Measurements from ENCODE around the gene TMEM184A.
"Not testable (repeated sequence)": the region's sequence is repeated elsewhere in the genome, so short reads cannot be mapped to it uniquely, and the experiment has no call there.

The TMEM184A gene

GRCh38 chr7:1588978-1589377, 33.0 kb upstream of the TMEM184A start:
- no peak for DNase-seq

GRCh38 chr7:1587738-1588137, 31.7 kb upstream of the TMEM184A start:
- no peak for DNase-seq

GRCh38 chr7:1586827-1587705, 31.1 kb upstream of the TMEM184A start:
- no peak for DNase-seq

- no peak for DNase-seq
Measured at GRCh38 chr7:1586126-1586826, 30.3 kb upstream of the TMEM184A start.

- DNase-seq = no peak
Measured at GRCh38 chr7:1585142-1585981, 29.4 kb upstream of the TMEM184A start.

- DNase-seq = no peak
Measured at GRCh38 chr7:1584700-1585099, 28.7 kb upstream of the TMEM184A start.

GRCh38 chr7:1583241-1583930, 27.4 kb upstream of the TMEM184A start:
- DNase-seq = not testable (repeated sequence)

GRCh38 chr7:1580422-1581030, 24.5 kb upstream of the TMEM184A start:
- DNase-seq = no peak

GRCh38 chr7:1579481-1580421, 23.7 kb upstream of the TMEM184A start:
- DNase-seq = peak; percentile 23 to 62 (median 50)

GRCh38 chr7:1578513-1578912, 22.5 kb upstream of the TMEM184A start:
- no peak for DNase-seq

GRCh38 chr7:1576521-1577253, 20.7 kb upstream of the TMEM184A start:
- no peak for DNase-seq

- DNase-seq = no peak
Measured at GRCh38 chr7:1575809-1576208, 19.8 kb upstream of the TMEM184A start.

GRCh38 chr7:1572111-1572822, 16.3 kb upstream of the TMEM184A start:
- no peak for DNase-seq

- peak; percentile 70 to 86 (median 72) for DNase-seq
Measured at GRCh38 chr7:1569833-1570632, 14.0 kb upstream of the TMEM184A start, which contains the start of gene PSMG3. Gene PSMG3 (minus strand): TSS chr7:1570032. CDS start chr7:1569339, 693 bp downstream.

GRCh38 chr7:1569440-1569832, 13.4 kb upstream of the TMEM184A start:
- DNase-seq = no peak

- DNase-seq = no peak
Measured at GRCh38 chr7:1569016-1569415, 13.0 kb upstream of the TMEM184A start.

- no peak for DNase-seq
Measured at GRCh38 chr7:1567896-1568510, 12.0 kb upstream of the TMEM184A start.
